Activated naive CD8-positive, alpha-beta T cell treated with anti-CD3 and anti-CD28 coated beads, Interleukin-2, amount 50 U/mL, for 16 hours (primary cell): Measurements from ENCODE around the gene GABBR2.
"Not testable (repeated sequence)": the region's sequence is repeated elsewhere in the genome, so short reads cannot be mapped to it uniquely, and the experiment has no call there.

Source experiments
- DNase-seq: peaks from one replicate; pipeline ENCODE4 v3.0.0-alpha.2; 2020; ENCODE audit warnings: low read depth, low spot score

The GABBR2 gene

DNA sequence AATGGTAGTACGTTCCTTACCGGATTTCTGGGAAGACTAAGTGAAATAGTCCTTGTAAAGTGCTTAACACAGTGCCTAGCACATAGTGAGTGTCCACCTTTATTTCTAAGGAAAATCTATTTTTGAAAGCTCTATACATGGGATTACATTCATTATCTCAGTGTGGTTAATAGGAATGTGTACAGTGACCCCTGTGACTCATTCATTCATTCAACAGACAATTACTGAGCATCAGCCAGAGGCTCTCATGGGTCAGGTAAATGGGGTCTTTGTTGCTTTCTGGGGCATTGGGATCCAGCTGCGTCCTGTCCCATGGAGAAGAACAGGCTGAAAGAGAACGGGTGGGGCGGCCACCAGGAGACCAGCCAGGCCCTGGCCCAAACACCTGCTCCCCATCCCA is 227.1 kb downstream of the GABBR2 start:
- DNase-seq, result no peak

DNA sequence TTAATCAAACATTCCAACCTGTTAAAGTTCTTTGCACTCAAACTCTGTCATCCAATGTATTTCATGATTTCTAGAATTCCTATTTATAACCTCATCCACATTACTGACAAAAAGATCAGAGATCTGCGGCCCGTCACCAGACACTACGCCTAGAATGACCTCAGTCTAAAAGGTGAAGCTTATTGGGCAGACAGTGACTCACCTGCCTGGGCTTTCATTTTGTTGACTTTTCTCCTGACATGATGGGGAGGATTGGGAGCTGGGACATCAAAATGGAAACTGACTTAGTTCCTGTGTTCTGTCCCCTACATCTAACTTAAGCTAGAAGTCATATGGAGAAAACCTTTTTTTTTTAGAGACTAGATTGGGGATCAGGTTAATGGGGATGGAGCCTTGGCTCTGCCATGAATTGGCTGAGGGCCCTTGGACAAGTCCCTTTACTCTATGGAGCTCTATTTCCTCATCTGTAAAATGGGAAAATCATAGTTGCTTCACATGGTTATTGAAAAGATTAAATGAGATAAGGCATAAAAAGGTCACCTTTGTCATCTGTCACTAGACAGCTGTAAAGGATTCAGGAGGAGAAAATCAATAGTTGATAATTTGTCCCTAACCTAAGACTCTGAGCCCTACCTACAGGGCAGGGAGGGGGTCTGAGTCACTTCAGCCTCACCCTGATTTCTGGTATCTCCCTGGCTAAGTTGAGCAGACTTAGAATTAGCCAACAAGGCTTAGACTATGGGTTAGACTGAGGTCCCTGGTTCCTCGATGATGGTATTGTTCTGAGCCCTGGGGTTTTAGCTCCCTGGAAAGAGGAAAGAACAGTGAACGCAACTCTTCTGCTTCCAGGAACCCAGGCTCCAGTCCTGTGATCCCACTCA is 228.5 kb downstream of the GABBR2 start:
- no peak for DNase-seq

DNA sequence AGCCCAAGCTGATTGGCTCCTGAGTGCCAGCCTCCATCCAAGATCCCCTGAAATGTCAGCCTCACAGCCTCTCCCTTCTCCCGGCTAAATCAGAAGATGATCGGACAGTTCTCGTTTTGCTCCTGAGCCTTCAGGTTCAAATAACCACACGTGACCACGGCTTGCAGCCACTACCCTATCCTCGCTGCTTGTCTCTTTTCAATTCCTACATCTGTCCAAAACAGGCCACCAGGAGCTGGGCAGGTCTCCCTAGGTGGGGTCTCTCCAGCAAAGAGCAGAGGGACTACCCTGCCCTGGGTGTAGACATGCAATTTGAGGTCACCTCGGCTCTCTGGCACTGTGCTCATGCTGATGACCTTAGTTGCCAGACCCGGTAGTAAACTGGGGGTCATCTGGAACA is 229.3 kb downstream of the GABBR2 start:
- DNase-seq, result no peak

DNA sequence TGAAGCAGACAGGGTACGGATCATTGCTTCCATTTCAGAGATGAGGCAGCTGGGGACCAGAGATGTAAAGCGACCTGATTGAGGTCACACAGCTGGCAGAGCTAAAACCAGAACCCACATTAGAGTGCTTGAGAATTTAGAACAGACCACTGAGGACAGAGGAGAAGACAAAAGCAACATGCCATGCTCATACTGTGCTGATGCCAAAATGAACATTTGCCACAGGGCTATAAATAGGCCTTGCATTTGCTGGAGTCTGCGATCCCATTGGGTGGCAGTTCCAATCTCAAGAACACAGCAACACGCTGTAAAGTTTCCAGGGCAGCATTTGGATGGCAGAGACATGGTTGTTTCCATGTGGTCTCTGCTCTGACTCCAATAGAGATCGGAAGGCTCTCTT is 230.9 kb downstream of the GABBR2 start:
- no peak for DNase-seq

DNA sequence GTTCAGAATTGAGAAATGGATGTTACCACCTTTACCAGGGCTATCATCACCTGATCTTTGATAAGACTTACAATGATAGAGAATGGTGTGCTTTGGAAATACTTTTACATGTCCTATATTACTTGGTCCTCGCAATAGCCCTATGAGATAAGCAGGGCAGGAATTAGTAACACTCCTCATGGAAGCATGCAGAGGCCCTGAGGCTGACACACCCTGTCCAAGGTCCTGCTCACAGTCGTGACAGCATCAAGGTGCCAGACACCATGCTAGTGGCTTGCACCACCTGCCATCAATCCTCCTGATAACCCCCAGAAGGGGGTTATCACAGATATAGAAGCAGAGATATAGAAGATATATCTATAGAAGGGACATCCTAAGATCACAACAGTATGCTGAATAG is 236.5 kb downstream of the GABBR2 start:
- no peak for DNase-seq

DNA sequence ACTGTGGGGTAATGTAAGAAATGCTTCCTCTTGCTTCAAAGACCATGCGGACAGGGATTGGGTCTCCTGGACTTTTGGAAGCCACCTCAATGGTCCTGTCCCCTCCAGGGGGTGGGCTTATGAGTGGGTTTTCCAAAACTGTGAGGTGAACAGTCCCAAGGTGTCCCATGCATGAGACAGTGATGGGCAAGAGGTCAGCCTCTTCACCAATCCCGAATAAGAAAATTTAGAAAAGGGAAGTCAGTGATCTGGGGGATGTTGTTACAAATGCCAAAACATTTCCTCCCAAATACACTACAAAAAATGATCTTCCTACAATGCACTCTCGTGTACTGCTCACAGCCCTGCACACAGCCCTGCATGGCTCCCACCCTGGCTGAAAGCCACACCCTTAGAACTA is 237.6 kb downstream of the GABBR2 start:
- no peak for DNase-seq

DNA sequence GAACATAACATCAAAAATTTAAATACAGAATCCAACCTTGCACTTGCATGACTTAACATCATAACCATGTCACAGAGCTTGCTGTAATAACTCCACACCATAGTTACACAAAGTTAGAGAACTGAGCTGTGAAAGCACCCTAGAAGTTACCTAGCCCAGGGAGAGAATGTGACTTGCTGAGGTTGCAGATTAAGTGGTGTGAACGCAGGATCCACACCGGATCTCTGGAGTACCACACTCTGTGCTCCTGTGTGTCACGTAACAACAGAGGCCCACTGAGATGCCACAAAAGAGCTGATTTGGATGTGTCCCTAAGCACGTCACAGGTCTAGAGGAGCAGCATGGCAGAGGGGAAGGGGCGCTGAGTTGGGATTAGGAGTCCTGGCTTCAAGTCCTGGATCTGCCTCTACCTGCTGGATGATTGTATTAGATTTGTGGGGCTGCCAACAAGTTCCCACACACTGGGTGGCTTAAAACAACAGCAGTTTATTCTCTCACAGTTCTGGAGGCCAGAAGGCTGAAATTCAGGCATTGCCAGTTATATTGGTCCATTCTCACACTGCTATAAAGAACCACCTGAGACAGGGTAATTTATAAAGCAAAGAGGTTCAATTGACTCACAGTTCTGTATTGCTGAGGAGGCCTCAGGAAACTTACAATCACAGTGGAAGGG is 240.0 kb downstream of the GABBR2 start:
- DNase-seq, result no peak

DNA sequence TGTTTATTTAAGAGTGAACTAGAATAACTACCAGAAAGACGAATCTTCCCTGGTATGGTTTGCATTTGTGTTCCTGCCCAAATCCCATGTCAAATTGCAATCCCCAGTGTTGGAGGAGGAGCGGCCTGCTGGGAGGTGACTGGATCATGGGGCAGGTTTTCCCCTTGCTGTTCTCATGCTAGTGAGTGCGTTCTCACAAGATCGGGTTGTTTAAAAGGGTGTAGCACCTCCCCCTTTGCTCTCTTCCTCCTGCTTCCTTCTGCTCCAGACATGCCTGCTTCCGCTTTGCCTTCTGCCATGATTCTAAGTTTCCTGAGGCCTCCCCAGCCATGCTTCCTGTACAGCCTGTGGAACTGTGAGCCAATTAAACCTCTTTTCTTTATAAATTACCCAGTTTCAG is 242.9 kb downstream of the GABBR2 start:
- no peak for DNase-seq

DNA sequence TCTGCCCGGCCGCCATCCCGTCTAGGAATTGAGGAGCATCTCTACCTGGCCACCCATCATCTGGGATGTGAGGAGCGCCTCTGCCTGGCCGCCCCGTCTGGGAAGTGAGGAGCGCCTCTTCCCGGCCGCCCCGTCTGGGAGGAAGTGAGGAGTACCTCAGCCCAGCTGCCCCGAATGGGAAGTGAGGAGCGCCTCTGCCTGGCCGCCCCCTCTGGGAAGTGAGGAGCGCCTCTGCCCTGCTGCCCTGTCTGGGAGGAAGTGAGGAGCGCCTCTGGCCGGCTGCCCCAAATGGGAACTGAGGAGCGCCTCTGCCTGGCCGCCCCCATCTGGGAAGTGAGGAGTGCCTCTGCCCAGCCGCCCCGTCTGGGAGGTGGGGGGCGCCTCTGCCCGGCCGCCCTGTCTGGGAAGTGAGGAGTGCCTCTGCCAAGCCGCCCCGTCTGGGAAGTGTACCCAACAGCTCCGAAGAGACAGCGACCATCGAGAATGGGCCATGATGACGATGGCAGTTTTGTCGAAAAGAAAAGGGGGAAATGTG is 244.5 kb downstream of the GABBR2 start:
- not testable (repeated sequence) for DNase-seq

DNA sequence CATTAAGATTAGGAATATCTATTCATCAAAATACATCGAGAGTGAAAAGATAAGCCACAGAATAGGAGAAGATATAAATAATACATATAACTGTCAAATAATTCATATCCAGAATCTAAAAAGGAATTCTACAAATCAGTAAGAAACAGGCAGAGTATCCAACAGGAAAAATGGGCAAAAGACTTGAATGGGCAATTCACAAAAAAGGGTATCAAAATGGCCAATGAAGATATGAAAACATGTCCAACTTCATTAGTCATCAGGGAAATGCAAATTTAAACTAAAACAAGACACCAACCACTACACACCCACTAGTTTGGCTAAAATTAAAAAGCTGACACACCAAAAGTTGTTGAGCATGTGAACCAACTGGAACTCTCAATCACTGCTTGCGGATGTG is 246.4 kb downstream of the GABBR2 start:
- no peak for DNase-seq

DNA sequence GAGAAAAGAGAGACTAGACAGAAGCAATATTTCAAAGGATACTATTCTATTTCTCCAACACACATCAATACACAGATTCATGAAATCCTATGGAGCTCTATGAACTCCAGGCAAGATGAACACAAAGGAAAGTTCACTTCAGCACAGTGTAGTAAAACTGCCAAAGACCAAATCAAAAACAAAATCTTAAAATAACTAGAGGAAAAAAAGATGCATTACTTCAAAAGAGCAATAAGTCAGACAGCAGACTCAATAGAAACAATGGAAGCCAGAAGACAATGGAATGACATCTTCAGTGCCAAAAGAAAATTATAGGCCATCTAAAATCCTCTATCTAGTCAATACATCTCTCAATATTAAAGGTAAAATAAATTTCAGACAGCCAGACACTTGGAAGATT is 248.0 kb downstream of the GABBR2 start:
- no peak for DNase-seq

DNA sequence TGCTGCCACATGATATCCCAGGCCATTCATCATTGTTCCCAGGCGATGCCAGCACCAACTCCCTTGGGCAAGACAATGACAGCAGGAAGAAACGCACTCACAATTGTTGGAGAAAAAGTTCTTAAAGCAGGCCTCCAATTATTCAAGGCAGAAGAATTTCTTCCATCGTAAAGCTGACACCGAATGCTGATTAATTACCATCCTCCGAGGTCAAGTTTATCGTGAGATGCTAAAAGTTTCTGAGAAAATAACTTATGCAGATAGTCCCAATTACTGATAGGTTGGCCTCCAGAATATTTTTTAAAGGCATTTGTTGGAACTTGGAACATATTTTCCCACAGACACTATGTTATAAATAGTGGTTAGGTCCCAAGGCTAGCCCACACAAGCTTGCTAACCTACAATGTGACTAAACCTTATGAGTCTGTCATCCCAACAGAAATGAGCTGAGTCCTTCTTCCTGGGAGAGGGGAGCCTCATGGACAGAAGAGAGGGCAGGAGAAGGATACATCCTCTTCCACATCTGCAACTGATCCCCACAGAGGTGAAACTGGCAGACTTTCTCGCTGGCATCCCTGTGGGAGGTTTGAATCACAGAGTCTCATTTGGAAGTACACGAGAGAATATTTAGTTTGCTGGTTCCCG is 250.9 kb downstream of the GABBR2 start:
- no peak for DNase-seq

DNA sequence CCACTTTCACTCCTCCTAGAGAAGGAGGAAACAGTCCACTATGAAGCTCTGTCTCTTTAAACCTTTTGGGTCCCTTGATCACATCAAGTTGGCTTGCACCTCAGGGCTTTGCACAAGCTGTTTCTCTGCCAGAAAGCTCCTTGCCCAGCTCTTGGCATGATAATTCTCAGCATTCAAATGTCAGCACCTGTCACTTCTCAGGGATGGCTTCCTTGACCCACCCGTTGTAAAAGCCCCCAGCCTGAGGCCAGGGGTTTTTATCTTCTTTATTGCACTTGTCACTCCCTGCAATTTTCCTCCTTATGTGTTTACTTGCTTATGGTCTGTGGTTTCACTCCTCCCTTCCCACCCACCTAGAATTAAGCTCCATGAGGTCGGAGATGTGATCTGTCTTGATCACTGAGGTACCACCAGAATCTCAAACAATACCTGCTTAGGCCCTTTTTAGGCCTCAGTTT is 252.6 kb downstream of the GABBR2 start:
- DNase-seq, result no peak

DNA sequence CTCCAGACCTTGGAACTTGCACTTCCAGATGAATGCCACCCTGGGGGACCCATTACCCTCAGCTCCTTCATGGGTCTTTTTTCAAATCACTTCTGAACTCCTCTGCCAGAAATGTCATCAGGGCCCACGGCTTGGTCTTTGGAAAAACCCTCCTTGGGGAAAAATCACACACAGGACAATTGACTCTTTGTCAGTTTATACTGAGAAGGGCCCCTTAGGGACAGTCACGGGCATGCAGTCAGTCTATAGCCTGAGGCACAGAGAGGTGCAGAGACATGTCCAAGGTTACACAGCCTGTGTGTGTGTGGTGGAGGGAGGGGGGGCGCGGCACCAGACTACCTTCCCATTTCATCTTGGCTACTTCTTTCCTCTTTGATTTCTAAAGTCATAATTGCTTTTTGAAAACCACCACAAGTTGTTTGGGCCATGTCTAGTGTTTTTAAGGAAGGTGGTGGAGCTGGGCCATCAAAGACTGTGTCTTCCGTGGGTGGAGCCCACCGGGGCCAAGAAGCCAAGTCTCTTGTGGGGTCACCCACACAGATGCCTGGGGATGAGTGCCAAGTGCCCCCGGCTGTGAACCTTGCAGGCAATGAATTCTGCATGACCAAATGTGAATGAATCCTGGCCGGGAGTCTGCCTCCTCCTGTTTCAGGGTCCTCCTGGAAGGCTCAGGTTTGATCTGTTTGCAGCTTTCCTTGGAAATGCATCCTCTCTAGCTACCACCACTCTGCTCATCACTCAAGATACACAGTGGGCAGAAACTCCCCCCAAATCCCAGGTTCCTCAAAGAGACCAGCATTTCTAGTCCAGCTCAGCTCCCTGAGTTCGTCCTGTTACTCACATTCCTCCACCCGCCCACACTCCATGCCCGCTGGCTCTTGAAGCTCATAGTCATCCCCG is 253.2 kb downstream of the GABBR2 start:
- DNase-seq, result no peak

DNA sequence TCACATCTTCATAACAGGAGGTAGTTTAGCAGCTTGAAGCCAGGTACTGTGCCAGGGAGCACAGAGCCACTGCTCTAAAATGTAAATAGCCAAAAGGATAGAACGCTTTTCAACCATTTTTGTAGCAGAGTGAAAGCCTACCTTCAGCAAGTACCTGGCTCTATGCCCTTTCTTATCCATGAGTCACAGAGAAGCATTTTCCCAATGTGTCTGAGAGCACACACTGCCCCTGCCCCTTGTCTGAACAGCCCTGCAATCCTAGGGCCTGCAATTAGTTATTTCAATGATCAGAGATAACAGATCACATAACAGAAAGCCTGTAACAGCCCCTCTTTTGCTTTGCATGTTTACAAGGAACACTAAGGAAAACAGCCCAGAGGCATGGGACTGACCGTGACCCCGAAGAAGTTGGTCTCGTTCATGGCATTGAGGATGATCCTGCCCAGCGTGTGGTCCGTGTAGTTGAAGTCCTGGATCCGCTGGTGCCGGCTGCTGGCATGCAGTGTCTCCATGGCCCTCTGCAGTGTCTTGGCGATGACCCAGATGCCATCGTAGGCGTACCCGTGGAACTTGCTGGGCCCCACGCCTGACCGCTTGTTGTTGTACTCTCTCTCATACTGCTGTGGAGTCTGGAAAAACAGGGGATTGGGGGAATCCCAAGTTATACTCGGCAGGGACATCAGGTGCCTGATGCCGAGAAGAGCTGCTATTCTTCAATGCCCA is 255.0 kb downstream of the GABBR2 start:
- no peak for DNase-seq

DNA sequence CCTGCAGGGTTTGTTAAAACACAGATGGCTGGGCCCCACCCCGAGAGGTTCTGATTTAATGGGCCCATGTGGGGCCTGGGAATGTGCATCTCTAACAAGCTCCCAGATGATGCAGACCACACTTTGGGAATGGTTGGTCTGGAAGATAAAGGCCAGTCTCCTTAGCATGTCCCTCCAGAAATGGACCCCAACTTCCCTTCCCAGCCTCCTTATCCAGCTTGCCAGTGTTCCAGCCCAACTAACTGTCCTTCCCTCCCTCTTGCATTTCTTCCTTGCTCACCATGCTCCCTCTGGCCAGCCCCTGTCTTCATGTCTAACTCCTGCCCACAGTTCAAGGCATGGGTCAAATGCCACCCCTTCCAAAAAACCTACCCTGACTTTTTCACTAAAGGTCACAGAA is 257.2 kb downstream of the GABBR2 start:
- no peak for DNase-seq

DNA sequence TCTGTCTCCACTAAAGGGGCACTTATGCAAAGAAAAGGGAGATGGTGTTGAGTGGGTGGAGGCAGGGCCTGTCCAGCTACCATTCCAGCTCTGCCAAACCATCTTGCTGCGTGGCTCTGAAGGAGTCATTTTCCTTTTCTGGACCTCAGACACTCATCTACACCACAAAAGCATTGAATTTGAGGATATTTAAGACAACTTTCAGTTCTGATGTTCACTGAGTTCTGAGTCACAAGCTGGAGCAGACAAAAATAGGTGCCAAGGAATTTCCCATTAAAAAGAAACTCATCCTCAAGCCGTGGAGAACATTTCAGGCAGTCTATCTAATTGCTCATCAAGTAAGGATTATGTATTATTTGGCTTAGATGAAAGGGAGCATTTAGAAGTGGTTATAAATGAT is 258.2 kb downstream of the GABBR2 start:
- no peak for DNase-seq

DNA sequence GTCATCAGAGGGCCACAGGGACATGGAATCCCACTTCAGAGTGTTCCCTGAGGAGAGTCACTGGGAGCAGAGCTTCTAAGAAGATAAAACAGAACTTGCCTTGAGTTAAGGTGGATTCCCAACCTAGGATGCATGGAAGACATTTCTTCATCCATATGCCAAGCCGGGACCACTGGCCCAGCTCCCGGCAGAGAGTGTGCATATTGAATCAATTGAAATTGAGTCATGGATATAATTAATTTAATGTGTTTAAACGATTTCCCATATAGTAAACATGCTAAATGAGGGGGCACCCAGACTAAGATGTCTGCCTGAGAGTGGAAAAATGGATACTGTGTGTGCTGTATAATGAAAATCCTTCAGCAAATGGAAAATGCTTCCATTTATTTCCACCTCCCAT is 258.9 kb downstream of the GABBR2 start:
- DNase-seq, result no peak

DNA sequence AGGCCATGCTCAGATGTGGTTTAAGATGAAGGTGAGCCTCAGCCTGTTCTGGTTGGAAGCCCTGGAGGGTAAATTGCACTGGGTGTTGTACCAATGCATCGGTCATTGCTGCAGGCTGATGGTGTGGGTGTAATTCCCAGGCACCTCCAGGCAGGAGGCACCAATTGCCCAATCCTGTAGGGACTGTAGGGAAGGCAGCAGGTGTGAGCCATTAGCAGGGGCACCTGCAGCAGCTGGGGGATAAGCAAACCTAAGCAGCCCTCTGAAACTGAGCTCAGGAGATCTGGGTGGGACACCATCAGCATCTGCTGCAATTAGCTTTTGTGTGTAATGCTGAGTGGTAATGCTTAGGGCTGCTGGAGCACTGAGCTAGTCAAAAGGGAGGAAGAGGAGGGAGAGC is 263.2 kb downstream of the GABBR2 start:
- no peak for DNase-seq

DNA sequence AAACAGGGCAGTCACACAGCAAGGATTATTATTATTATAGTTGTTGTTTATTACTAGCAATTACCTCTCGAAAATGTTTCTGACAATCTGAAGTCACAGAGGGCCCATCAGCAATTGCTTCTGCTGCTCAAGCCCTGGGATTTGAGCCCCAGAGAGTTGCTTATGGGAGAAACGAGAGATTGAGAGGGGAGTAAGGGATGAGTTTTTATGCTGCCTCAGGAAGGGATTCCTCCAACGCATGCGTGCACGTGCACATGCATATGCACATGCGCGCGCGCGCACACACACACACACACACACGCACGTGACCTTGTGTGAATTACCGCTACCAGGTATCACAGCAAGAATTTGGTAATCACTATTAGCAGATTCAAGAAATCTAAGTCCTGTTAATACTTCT is 264.1 kb downstream of the GABBR2 start:
- DNase-seq, result no peak

DNA sequence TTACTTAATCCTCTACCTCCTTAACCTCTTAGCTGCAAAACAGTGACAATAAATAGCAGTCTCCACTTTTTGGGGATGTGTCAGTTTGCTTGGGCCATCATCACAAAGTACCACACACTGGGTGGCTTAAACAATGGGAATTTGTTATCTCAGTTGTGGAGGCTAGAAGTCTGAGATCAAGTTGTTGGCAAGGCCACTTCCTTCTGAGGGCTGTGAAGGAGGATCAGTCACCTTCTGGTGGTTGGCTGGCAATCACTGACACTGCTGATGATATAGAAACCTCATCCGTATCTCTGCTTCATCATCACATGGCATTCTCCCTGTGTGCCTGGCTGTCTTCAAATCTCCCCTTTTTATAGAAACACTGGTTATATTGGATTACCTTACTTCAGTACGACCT is 266.2 kb downstream of the GABBR2 start:
- no peak for DNase-seq
